Uterus (tissue), 4 donors: ENCODE results near the gene TMEM272. TPM values are rescaled to one million over a fixed set of nuclear protein-coding genes. Genes with fewer than 3 reads are reported as not detected.
A peak's percentile ranks its signal among the peaks of the same experiment; 100 is the strongest.

ENCODE experiments used
- DNase-seq, 2 donors: peaks; one replicate each; pipeline ENCODE4 v3.0.0-alpha.2; 2019 to 2020
- H3K27ac ChIP-seq, 2 donors: fragments of 200-600 bp; sonication (generic); 1 replicate in 1 of 2; 2 replicates in 1 of 2; pipeline ENCODE4 v1.5.1; 2016 to 2018
- H3K27me3 ChIP-seq, 2 donors: fragments of 200-600 bp; sonication (generic); one replicate each; pipeline ENCODE4 v1.5.1; 2018 to 2019; ENCODE audit warnings: control low read depth in 1 of 2
- H3K36me3 ChIP-seq, 2 donors: fragments of 200-600 bp; sonication (generic); one replicate each; pipeline ENCODE4 v1.5.1; 2019; ENCODE audit warnings: control low read depth in 1 of 2
- H3K4me1 ChIP-seq, 2 donors: fragments of 200-600 bp; sonication (generic); one replicate each; pipeline ENCODE4 v1.5.1; 2018 to 2019; ENCODE audit warnings: control low read depth in 1 of 2
- H3K4me3 ChIP-seq, 2 donors: fragments of 200-600 bp; sonication (generic); 1 replicate in 1 of 2; 2 replicates in 1 of 2; pipeline ENCODE4 v1.5.1; 2018 to 2019; ENCODE audit warnings: mild to moderate bottlenecking in 1 of 2
- H3K9me3 ChIP-seq, 2 donors: fragments of 200-600 bp; sonication (generic); one replicate each; pipeline ENCODE4 v1.5.1; 2019; ENCODE audit warnings: control low read depth in 1 of 2
- CTCF ChIP-seq, 4 experiments: fragments of 200-600 bp in 2 of 4; fragments of 450-650 bp in 2 of 4; sonication (generic) in 2 of 4; IDR thresholded peaks; one replicate each; pipeline ENCODE4 v1.5.1; 2016 to 2019; ENCODE audit warnings: antibody characterized with exemption in 4 of 4, mild to moderate bottlenecking in 2 of 4, moderate library complexity in 1 of 4
- POLR2A ChIP-seq, 2 donors: fragments of 450-650 bp; IDR thresholded peaks; one replicate each; pipeline ENCODE4 v1.6.1; 2016; ENCODE audit warnings: antibody characterized with exemption in 2 of 2, mild to moderate bottlenecking in 1 of 2, moderate library complexity in 1 of 2
- intact Hi-C: fragments of 100-400 bp; cut with DNase I; formaldehyde crosslinking; loops from one replicate; pipeline ENCODE4 v1.15.1; 2023; ENCODE audit warnings: low total_unique reads
- total RNA-seq, 4 donors: library from RNA; depleted of rRNA in 3 of 4; stranded (reverse); fragments of >200 nt in 3 of 4; gene quantifications; one replicate each; pipeline versions ENCODE4 v1.1.0 to v1.2.4, GENCODE V29; 2014 to 2023
- donor health status: DM: yes; HTN: yes; CAD: no.

The TMEM272 gene
- total RNA-seq, 4 donors from 2014 or later: 0.14 to 0.52 TPM; not detected in 2

DNA sequence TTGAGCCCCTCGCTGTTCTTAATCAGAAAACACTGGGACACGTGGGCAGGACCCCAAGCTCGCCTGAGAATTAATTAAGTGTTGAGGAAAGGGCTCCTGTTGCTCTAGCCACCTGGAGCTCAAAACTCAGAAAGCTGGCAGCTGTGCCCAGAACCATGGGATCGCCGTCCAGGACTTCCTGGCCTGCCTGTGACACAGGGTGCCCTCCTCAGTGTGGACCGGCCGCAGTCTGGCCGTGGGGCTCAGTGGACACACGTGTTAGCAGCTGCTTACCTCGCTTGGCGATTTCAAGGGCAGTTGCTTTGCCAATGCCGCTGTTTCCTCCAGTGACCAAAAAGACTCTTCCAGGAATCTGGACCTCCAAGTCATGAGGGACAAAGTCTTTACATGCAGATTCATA, 45.7 kb downstream of the TMEM272 start:
- H3K36me3 ChIP-seq: no peaks in the 10 kb centered on the region
- TF ChIP-seq POLR2A (IDR thresholded peaks at IDR 0.05) (no peak), CTCF (IDR thresholded peaks at IDR 0.05) (no peak)
- H3K27me3 ChIP-seq: no peaks in the 10 kb centered on the region
- H3K4me1 ChIP-seq: peaks cover 4 to 14% of the 10 kb centered on the region in 2 donors
- intact Hi-C loops: no loop called here
- DNase-seq: no peak
- H3K4me3 ChIP-seq: no peak overlapping the region
- no peak overlapping the region for H3K27ac ChIP-seq
- H3K9me3 ChIP-seq: no peaks in the 10 kb centered on the region

DNA sequence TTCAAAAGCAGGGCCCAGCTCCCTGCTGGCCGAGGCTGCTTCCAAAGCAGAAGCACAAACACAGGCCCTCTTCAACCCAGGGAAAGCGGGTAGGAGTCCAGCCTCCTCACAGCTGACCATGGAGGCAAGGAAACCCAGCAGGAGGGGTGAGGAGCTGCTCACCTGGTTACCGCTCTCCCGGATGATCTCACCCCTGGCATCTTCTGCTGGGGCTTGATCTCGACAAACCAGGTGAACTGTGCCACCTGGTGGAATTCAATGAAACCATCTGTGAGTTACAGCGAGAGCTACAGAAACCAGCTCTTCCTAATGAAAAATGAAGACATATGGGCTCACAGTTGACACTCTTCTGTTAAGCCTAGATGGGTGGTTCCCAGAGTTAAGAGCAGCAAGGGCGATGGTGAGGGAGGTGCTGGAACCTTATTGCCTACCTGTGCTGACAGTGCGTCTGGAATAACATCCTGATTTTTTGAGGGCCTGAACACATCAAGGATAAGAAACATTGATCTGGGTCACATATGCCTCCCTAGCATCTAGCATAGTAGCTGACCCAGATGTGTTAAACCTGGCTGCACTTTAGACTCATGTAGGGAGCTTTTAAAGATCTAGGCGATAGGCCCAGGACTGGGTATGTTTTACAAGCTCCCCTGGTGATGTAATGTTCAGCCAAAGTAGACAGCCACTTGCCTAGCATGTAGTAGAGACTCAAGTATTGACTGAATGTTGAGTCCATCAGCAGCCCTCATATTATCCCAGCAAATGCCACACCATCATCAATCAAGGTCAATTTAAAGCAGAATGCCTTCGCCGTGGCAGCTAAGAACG, 47.1 kb downstream of the TMEM272 start:
- intact Hi-C loops: no loop called here
- H3K27me3 ChIP-seq: no peaks in the 10 kb centered on the region
- H3K27ac ChIP-seq: no peak overlapping the region
- peak; percentile 47 to 65 for DNase-seq
- TF ChIP-seq POLR2A (IDR thresholded peaks at IDR 0.05) (no peak), CTCF (IDR thresholded peaks at IDR 0.05) (peak in 3 of 4 experiments; percentile 30 to 57 (median 45))
- H3K36me3 ChIP-seq: no peaks in the 10 kb centered on the region
- H3K9me3 ChIP-seq: no peaks in the 10 kb centered on the region
- no peak overlapping the region for H3K4me3 ChIP-seq
- H3K4me1 ChIP-seq: peaks cover 4 to 11% of the 10 kb centered on the region in 2 donors

- DNase-seq: no peak
- Histone ChIP-seq H3K9me3 (no peaks in the 10 kb centered on the region), H3K36me3 (no peaks in the 10 kb centered on the region), H3K4me1 (peaks cover 0 to 4% of the 10 kb centered on the region in 2 donors), H3K4me3 (no peak overlapping the region), H3K27ac (no peak overlapping the region), H3K27me3 (no peaks in the 10 kb centered on the region)
- TF ChIP-seq CTCF (IDR thresholded peaks at IDR 0.05): no peak
- no peak for TF ChIP-seq POLR2A (IDR thresholded peaks at IDR 0.05)
- intact Hi-C loops: no loop called here
Measured at GRCh38 chr13:51796546-51796945, 48.4 kb downstream of the TMEM272 start.

DNA sequence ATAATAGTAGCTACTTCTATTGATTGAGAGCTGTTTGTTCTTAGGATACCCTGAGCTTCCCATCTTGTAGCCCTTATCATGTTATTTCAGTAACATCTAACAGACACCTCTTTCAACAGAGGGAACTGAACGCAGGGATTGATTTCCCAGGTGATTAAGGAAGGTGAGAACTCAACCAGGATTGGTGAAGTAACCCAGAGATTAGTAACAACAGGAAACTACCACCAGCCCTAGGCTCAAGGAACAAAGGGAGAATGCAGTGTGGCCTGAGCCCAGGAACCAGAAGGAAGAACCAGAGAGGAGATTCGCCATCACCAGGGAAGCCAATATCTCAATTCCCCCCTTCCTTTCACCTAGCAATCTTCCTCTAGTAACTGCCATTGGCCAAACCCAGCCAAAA, 49.6 kb downstream of the TMEM272 start:
- Histone ChIP-seq H3K36me3 (no peaks in the 10 kb centered on the region), H3K4me1 (peaks cover 0 to 2% of the 10 kb centered on the region in 2 donors), H3K27ac (no peak overlapping the region), H3K27me3 (no peaks in the 10 kb centered on the region), H3K4me3 (no peak overlapping the region), H3K9me3 (no peaks in the 10 kb centered on the region)
- no peak for DNase-seq
- intact Hi-C loops: no loop called here
- TF ChIP-seq POLR2A (IDR thresholded peaks at IDR 0.05) (no peak), CTCF (IDR thresholded peaks at IDR 0.05) (no peak)

DNA sequence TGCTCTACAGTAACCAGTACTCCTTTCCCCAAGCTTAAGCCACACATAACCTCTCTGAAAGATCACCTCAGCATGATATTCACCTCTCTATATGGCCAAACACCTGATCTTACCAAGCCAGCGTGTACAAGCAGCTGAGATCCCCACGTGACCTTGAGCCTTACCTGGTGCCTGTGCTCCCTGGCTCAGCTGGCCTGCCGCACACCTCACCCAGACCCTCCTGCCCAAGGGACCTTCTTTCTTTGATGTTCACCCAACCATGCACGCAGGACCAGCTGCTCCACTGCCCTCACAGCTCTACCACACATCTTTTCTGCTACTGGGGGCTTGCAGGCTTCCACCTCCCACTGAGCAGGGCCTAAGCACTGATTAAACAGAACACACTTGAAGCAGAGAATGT, 50.0 kb downstream of the TMEM272 start:
- Histone ChIP-seq H3K9me3 (no peaks in the 10 kb centered on the region), H3K4me3 (no peak overlapping the region), H3K27me3 (no peaks in the 10 kb centered on the region), H3K27ac (no peak overlapping the region), H3K4me1 (no peaks in the 10 kb centered on the region), H3K36me3 (no peaks in the 10 kb centered on the region)
- TF ChIP-seq POLR2A (IDR thresholded peaks at IDR 0.05) (no peak), CTCF (IDR thresholded peaks at IDR 0.05) (no peak)
- DNase-seq: no peak
- intact Hi-C loops: no loop called here
